GM19193 (cell line): ENCODE measurements around the gene LAMA5.

ENCODE experiments used
- POLR2A ChIP-seq: IDR thresholded peaks from 4 replicates; pipeline ENCODE4 v1.6.1; 2011; ENCODE audit not compliant: insufficient read depth, insufficient read length; ENCODE audit errors: extremely low read depth

The LAMA5 gene

DNA sequence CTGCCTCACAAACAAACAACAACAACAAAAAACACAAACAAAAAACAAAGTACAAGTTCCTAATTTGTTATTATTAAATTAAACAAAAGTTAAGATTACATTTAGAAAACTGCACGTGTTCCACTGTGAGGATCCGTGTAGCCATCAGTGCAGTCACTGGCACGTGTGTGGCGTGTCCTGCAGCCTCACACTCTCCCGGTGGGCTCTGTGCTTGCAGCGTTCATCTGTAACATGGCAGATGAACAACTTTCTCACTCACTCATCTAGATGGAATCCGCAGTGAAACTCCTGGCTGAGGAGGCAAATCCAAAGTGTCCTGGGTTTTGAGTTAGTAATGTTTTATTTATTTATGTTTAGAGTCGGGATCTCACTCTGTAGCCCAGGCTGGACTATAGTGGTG is 77.2 kb downstream of the LAMA5 start:
- TF ChIP-seq POLR2A = no peak

DNA sequence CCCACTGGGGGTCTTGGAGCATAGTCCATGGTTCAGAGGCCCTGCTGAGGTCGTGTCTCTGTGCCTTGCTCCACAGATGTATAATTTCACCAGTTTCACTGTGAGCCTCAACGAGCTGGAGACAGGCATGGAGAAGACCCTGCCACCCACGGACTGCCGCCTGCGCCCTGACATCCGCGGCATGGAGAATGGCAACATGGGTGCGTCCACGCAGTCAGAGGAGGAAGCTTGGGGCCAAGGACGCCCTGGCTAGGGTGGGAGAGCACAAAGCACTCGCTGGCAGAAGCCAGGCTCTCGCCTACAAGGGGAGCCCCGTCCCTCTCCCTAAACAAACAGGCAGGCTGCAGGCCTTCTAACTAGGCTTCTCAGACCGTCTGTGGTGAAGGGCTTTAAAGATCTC is 78.0 kb downstream of the LAMA5 start:
- no peak for TF ChIP-seq POLR2A

DNA sequence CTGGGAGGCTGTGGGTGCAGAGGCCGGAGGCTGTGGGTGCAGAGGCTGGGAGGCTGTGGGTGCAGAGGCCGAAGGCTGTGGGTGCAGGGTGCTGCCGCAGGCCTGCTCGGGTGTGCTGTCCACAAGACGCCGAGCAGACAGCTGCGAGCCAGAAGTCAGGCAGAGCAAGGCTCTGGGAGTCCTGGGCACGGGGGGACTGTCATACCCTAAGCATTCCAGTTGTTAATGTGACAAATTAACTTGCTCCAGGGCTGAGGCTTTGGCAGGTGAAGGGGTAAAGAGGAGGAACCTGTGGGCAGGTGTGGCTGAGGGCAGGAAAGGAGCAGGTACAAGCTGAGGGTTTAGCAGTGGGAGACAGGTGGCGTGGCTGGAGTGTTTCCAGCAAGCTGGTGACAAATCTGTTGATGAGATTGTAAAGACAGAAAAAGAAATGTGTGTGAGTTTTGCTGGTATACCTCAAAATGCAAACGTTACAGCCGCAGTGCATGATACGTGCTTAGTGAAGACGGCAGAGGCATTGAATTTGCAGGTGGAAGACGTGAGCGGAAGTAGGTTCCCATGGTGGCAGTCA is 78.5 kb downstream of the LAMA5 start:
- TF ChIP-seq POLR2A = no peak

DNA sequence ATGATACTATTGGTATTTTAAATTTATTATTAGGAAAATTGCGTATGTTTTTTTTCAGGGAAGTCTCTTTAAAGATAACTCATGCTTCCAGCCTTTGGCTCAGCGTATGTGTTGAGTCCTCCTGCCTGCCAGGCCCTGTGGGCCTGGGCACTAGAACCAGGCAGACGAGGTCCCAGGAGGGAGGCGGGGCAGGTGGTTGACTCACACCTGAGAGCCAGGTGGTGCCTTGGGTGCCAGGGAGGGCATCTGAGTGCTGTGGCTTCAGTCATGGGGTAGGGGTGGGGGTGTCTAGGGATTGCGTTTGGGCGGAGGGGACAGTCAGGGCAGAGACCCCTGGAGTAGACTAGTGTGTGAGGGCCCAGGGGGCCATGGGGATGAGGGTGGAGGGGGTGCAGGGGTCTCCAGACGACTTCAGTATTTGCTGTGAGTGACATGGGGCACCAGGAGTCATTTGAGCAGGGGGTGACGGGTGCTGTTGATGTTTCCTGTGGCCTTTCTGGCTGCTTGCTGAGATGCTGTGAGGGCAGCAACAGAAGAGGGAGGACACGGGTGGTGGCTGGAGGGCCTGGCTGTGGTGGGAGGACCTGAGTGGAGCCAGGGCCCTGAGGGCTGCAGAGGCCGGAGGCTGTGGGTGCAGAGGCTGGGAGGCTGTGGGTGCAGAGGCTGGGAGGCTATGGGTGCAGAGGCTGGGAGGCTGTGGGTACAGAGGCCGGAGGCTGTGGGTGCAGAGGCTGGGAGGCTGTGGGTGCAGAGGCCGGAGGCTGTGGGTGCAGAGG is 79.2 kb downstream of the LAMA5 start:
- no peak for TF ChIP-seq POLR2A

DNA sequence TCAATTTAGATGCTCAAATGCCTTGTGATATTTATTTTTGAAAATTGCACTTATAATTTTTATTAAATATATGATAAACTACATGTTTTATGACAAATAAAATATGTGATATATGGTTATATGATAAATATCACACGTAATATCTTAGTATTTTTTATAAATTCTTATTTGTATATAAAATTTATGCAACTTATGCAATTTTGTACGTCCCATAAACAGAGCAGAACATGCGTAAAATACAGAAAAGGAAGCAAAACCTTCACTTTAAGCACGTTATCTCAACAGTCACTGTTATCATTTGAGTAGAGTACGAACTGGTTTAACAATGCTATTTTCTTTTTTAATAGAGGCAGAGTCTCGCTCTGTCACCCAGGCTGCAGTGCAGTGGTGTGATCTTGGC is 80.0 kb downstream of the LAMA5 start:
- no peak for TF ChIP-seq POLR2A

DNA sequence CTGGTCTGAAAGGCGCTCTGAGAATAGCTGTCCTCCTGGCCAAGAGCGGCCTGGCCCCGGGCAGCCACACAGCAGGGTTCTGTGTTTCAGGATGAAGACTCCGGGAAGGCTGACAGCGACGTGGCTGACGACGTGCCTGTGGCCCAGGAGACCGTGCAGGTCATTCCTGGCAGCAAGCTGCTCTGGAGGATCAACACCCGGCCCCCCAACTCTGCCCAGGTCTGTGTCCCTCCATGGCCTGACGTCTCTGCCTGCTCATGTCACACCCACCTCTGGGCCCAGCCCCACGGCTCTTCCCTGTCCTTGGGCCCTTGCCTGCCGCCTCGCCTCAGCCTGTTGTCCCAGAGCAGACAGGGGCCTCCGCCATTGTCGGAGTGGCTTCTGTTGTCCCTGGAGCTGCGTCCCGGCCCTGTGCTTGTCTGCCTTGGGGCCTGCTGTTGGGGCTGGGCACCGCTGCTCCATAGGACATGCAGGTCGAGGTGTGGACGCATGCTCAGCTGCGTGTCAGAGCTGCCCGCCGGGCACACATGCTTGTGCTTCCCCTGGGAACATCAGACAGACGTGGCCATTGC is 80.5 kb downstream of the LAMA5 start:
- TF ChIP-seq POLR2A = no peak

DNA sequence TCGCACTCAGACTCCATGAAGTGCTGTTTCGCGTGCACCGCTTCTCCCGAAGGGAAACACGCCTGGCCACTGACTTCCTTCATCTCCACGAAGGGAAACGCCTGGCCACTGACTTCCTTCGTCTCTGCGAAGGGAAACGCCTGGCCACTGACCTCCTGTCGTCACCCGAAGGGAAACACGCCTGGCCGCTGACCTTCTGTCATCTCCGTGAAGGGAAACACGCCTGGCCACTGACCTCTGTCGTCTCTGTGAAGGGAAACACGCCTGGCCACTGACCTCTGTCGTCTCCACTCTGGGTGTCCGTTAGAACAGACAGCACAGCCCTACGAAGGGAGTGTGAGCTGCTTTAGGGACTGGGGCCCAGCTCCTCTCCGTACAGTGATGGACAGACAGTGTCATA is 81.4 kb downstream of the LAMA5 start:
- TF ChIP-seq POLR2A = no peak

DNA sequence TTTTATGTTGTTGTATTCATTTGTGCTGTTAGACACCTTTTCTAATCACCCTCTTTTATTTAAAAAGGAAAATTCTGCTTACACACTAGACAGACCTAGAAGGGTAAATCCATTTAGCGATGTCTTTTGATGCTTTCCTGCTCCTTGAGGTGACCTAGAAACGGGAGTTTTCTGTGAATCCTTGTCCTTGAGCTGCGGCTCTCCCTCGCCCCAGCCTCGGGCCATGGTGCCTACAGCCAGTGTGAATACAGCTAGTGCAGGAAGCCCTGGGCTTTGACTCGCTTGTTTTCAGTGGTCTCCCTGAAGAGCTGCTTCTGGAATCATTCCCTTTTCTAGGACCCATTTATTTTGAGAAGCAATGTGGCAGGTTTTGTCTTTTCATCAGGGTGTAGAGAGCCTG is 82.0 kb downstream of the LAMA5 start:
- no peak for TF ChIP-seq POLR2A

DNA sequence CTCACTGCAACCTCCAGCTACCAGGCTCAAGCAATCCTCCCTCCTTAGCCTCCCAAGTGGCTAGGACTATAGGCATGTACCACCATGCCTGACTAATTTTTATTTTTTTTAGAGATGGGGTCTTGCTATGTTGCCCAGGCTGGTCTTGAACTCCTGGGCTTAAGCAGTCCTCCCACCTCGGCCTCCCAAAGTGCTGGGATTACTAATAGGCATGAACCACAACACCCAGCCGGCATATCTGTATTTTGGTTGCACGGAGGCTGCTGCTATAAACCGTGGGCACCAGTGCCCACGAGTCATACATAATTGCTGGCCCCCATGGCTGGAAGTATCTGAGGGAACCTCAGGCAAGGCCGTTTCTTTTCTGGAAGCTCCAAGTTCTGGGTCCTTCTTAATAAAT is 82.7 kb downstream of the LAMA5 start:
- no peak for TF ChIP-seq POLR2A

DNA sequence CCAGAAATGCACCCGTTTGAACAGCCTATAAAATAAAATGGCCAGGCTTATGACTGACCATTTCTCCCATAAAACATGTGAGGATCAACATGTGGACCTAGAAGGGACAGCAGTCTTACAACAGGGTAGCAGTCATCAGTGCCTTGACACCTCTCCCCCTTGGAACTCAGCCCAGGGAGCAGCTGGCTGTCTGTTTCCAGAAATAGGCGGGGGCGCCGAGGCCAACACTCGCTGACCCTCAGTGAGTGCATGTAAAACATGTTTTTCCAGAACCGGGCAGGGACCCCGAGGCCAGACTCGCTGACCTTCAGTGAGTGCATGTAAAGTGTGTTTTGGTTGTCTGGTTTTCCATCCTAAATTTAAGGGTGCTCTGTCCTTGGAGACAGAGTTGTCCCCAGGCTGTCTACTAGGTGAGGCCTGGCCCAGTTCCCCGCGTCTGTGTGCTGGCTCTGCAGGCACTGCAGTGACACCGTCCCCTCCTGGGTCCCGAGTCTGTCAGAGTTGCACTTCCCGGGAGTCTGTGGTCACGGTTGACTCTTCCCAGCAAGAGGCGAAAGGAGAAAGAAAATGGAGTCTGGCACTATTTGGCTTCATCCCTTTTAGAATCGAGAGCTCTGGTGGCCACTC is 84.1 kb downstream of the LAMA5 start:
- TF ChIP-seq POLR2A = no peak

DNA sequence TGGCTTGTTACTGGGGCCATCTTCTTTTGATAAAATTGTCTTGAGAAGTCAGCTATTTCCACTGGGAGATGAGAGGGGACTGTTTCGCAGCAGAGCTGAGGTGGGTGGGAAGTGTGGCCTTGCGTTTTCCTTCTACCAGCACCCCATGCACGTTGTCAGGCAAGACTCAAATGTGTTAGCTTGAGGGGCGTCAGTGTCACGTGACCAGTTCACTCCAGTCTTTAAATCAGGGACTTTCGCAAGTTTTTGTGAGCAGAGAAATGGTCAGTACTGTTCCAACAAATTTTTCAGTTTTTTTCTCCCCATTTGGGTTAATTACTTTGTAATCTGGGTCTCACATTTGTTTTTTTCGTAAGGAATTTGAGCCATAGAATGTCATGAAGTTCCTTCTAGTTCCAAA is 85.0 kb downstream of the LAMA5 start:
- no peak for TF ChIP-seq POLR2A

DNA sequence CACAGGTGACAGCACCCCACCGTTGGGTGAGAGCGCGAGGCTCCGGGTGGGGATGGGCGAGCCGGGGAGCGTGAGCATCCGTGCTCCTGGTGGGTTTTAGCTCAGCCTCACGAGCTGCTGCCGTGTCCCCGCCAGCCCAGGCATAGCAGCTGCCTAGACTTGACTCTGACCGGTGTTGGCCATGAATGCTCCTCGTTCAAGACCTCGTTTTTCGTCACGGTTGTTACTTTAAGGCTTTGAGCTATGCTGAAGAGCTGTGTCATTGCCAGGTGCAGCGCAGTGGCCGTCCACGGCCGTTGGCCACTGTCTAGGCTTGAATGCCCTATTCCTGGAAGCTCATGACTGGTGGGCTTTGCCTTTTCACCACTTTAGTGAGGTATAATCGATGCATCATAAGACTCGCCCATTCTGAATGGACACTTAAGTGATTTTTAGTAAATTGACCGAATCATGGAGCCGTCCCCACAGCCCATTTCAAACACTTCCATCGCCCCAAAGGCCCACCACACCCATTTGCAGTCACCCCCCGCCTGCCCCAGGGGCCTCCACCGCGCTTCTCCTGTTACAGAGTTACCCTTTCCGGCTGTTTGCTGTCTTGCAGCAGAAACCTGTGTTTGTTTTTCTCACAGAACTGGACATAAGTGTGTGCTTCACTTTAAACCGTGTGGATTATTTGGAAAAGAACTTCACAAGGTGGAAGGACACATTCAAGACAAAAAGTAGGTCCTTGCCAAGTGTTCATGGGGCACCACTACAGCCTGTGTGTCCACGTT is 85.8 kb downstream of the LAMA5 start:
- TF ChIP-seq POLR2A = no peak

DNA sequence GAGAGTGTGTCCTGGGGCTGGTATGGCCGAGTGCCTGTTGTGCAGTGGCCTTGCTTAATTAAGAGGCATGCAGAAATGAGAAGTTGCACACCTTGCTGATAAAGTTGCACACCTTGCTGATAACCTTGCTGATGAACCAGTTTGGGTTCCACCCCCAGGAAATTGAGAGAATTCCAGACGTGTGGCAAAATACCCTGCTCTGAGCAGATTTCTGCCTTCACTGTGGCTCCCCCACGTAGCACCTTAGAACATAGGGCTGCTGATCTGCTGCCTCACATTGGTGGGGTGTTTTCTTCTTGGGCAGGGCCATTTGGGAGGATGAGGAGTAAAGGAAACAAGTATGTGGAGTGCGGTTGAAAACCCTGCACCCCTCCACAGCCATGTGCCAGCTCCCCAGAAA is 86.8 kb downstream of the LAMA5 start:
- TF ChIP-seq POLR2A = no peak

DNA sequence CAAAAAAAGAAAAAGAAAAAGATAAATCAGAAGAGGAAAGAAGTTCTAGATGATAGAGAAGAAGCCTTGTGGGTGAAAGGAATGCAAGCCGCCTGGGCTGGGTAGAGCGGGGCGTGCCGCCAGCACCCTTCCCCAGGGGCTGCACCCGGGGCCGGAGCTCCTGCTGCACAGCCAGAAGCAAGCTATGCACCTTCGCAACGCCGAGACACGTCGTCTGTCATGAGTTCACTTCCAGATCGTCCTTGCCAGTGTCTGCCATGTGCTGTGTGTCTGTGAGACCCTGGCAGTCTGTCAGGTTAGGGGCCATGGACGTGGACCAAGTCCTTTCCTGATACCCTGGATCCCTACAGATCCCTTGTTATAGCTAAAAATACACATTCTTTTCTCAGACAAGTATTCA is 89.9 kb downstream of the LAMA5 start:
- no peak for TF ChIP-seq POLR2A

DNA sequence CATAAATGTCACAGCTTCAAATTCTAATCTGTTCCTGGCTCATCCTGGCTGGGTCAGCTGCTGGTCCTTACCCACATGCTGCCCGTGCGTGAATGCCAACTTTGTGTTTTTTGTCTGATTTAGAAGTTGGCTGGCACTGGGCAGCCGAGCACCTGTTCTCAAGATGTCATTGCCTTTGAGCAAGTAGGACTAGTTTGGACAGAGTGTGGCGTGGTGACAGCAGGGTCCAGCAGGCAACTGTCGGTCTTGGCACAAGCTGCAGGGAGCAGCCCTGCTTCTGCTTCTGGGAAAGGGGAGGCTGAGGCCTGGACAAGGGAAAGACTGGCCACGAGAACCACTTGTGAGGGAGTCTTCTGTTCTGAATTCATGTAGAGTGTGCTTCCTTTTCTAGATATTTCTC is 90.7 kb downstream of the LAMA5 start:
- no peak for TF ChIP-seq POLR2A
